IMR-90 (cell line): ENCODE data around the gene CCT4. TPM values are rescaled to one million over a fixed set of nuclear protein-coding genes. Genes with fewer than 3 reads are reported as not detected.

Source experiments
- ATAC-seq: fragments of 200-7000 bp; cut with Tn5 transposase; 2 replicates; pipeline ENCODE4 v1.9.1; 2020; ENCODE audit warnings: low read depth, mild to moderate bottlenecking, moderate library complexity
- BruUV-seq: library from RNA; stranded (reverse); fragments of 400-500 nt; replicated peaks from 2 replicates; lab custom pipeline; 2021; lab: Mats Ljungman, UMichigan
- CTCF ChIA-PET: fragments of 300-600 bp; formaldehyde crosslinking; extraction: SDS; loops from one replicate; lab custom pipeline; 2021; ENCODE audit warnings: antibody characterized with exemption; lab: Yijun Ruan, JAX
- POLR2A ChIA-PET: fragments of 300-600 bp; sonication (Branson Sonifier 250); formaldehyde crosslinking; loops from one replicate; lab custom pipeline; 2022; ENCODE audit warnings: antibody characterized with exemption; ENCODE audit not compliant: unreplicated experiment; lab: Charles Lee
- DNase-seq: peaks from one replicate; pipeline ENCODE4 v3.0.0; 2013
- H2AFZ ChIP-seq: replicated peaks from 2 replicates; pipeline ENCODE3; 2013; ENCODE audit warnings: low read length, mild to moderate bottlenecking; ENCODE audit not compliant: poor library complexity
- H2AK5ac ChIP-seq: 2 replicates; pipeline ENCODE4 v1.6.1; 2013; ENCODE audit warnings: low read depth, low read length, inconsistent platforms
- H2AK9ac ChIP-seq: replicated peaks from 2 replicates; pipeline ENCODE3; 2013; ENCODE audit warnings: mild to moderate bottlenecking, low read depth, low read length, moderate library complexity; ENCODE audit not compliant: poor library complexity
- H2BK120ac ChIP-seq: 2 replicates; pipeline ENCODE4 v1.6.1; 2013; ENCODE audit warnings: low read depth, low read length, inconsistent platforms
- H2BK15ac ChIP-seq: 3 replicates; pipeline ENCODE4 v1.6.1; 2013; ENCODE audit warnings: low read depth, low read length, inconsistent platforms
- H2BK20ac ChIP-seq: 2 replicates; pipeline ENCODE4 v1.6.1; 2013; ENCODE audit warnings: low read depth, mild to moderate bottlenecking, inconsistent platforms, low read length, moderate library complexity
- H2BK5ac ChIP-seq: 2 replicates; pipeline ENCODE4 v1.6.1; 2013; ENCODE audit warnings: mild to moderate bottlenecking, low read depth, low read length, inconsistent platforms; ENCODE audit not compliant: poor library complexity, severe bottlenecking
- H3K14ac ChIP-seq: replicated peaks from 2 replicates; pipeline ENCODE4 v1.6.1; 2013; ENCODE audit warnings: low read depth, low read length, inconsistent platforms
- H3K18ac ChIP-seq: 2 replicates; pipeline ENCODE4 v1.6.1; 2013; ENCODE audit warnings: low read depth, low read length, control low read depth
- H3K23ac ChIP-seq: 2 replicates; pipeline ENCODE4 v1.6.1; 2013; ENCODE audit warnings: low read depth, low read length, inconsistent platforms
- H3K27ac ChIP-seq: 2 replicates; pipeline ENCODE4 v1.5.1; 2013; ENCODE audit warnings: mild to moderate bottlenecking, control low read depth, low read length; ENCODE audit not compliant: insufficient read depth
- H3K27me3 ChIP-seq: 2 replicates; pipeline ENCODE4 v1.6.1; 2013; ENCODE audit warnings: low read length; ENCODE audit not compliant: control insufficient read depth, insufficient read depth
- H3K36me3 ChIP-seq: 2 replicates; pipeline ENCODE4 v1.6.1; 2013; ENCODE audit warnings: low read length, mixed read lengths; ENCODE audit not compliant: control insufficient read depth, insufficient read depth
- H3K4ac ChIP-seq: 2 replicates; pipeline ENCODE4 v1.6.1; 2013; ENCODE audit warnings: low read depth, low read length, inconsistent platforms
- H3K4me1 ChIP-seq: 2 replicates; pipeline ENCODE4 v1.6.1; 2013; ENCODE audit warnings: low read length, mixed read lengths; ENCODE audit not compliant: control insufficient read depth, insufficient read depth
- H3K4me2 ChIP-seq: 2 replicates; pipeline ENCODE4 v1.6.1; 2013; ENCODE audit warnings: low read depth, mild to moderate bottlenecking, control low read depth, low read length, moderate library complexity
- H3K4me3 ChIP-seq: 2 replicates; pipeline ENCODE4 v1.5.1; 2013; ENCODE audit warnings: low read depth, mild to moderate bottlenecking, control low read depth, low read length, moderate library complexity; ENCODE audit not compliant: insufficient read depth
- H3K56ac ChIP-seq: 2 replicates; pipeline ENCODE4 v1.6.1; 2013; ENCODE audit warnings: low read length, inconsistent platforms; ENCODE audit not compliant: insufficient read depth; ENCODE audit errors: extremely low read depth
- H3K79me1 ChIP-seq, 2 experiments: 2 replicates each; pipeline ENCODE4 v1.6.1; 2013; ENCODE audit warnings: low read length in 2 of 2, inconsistent platforms in 1 of 2, low read depth in 1 of 2
- H3K9ac ChIP-seq: 2 replicates; pipeline ENCODE4 v1.6.1; 2013; ENCODE audit warnings: low read depth, low read length, control low read depth
- H3K9me1 ChIP-seq: 2 replicates; pipeline ENCODE4 v1.6.1; 2013; ENCODE audit warnings: low read length, inconsistent platforms; ENCODE audit not compliant: insufficient read depth
- H3K9me3 ChIP-seq: 2 replicates; pipeline ENCODE4 v1.6.1; 2013; ENCODE audit warnings: low read length; ENCODE audit not compliant: control insufficient read depth, insufficient read depth
- H4K20me1 ChIP-seq: 2 replicates; pipeline ENCODE4 v1.6.1; 2013; ENCODE audit warnings: low read length, inconsistent platforms; ENCODE audit not compliant: insufficient read depth
- H4K5ac ChIP-seq: 2 replicates; pipeline ENCODE4 v1.6.1; 2013; ENCODE audit warnings: mild to moderate bottlenecking, low read depth, low read length, control low read depth
- H4K8ac ChIP-seq, 2 experiments: 2 replicates each; pipeline ENCODE4 v1.6.1; 2013; ENCODE audit warnings: low read depth in 2 of 2, low read length in 2 of 2, control low read depth in 1 of 2, inconsistent platforms in 1 of 2
- H4K91ac ChIP-seq: 2 replicates; pipeline ENCODE4 v1.6.1; 2013; ENCODE audit warnings: low read depth, low read length, inconsistent platforms; ENCODE audit not compliant: insufficient read depth
- BHLHE40 ChIP-seq: fragments of 150-350 bp; IDR thresholded peaks from 2 replicates; pipeline ENCODE4 v1.6.1; 2016; ENCODE audit warnings: mild to moderate bottlenecking, low read depth, low read length
- CEBPB ChIP-seq: IDR thresholded peaks from 2 replicates; pipeline ENCODE4 v1.6.1; 2012; ENCODE audit warnings: low read depth, low read length, improper control_type of control experiment
- CHD1 ChIP-seq: IDR thresholded peaks from 2 replicates; pipeline ENCODE4 v1.6.1; 2012; ENCODE audit warnings: low read depth, low read length, improper control_type of control experiment
- CTCF ChIP-seq: conservative IDR thresholded peaks from 2 replicates; pipeline ENCODE4 v1.5.1; 2012; ENCODE audit warnings: mild to moderate bottlenecking, low read depth, low read length, improper control_type of control experiment
- ELK1 ChIP-seq: fragments of 150-350 bp; IDR thresholded peaks from 2 replicates; pipeline ENCODE4 v1.6.1; 2016; ENCODE audit warnings: low read depth, mild to moderate bottlenecking, low read length, moderate library complexity, borderline replicate concordance
- FOS ChIP-seq: fragments of 150-350 bp; IDR thresholded peaks from 2 replicates; pipeline ENCODE4 v1.6.1; 2016; ENCODE audit warnings: low read depth, low read length
- MAFK ChIP-seq: IDR thresholded peaks from 2 replicates; pipeline ENCODE4 v1.6.1; 2012; ENCODE audit warnings: low read depth, low read length, improper control_type of control experiment
- MXI1 ChIP-seq: IDR thresholded peaks from 2 replicates; pipeline ENCODE4 v1.6.1; 2012; ENCODE audit warnings: low read depth, mild to moderate bottlenecking, low read length, moderate library complexity, borderline replicate concordance
- NFE2L2 ChIP-seq: fragments of 150-350 bp; IDR thresholded peaks from 2 replicates; pipeline ENCODE4 v1.6.1; 2016; ENCODE audit warnings: low read depth, mild to moderate bottlenecking, low read length
- POLR2A ChIP-seq: IDR thresholded peaks from 2 replicates; pipeline ENCODE4 v1.6.1; 2012; ENCODE audit warnings: mild to moderate bottlenecking, low read depth, low read length
- RCOR1 ChIP-seq: IDR thresholded peaks from 2 replicates; pipeline ENCODE4 v1.6.1; 2012; ENCODE audit warnings: mild to moderate bottlenecking, low read length, improper control_type of control experiment; ENCODE audit not compliant: insufficient replicate concordance
- USF2 ChIP-seq: fragments of 150-350 bp; IDR thresholded peaks from 2 replicates; pipeline ENCODE4 v1.6.1; 2017; ENCODE audit warnings: mild to moderate bottlenecking, antibody characterized with exemption, low read length, low read depth
- WGBS, 2 experiments: methylation state at CpG; one replicate each; pipeline versions ENCODE4 v1.1.5 to v1.1.7; 2013; ENCODE audit warnings: missing lambda C conversion rate in 2 of 2; ENCODE audit not compliant: insufficient read length in 1 of 2; ENCODE audit errors: extremely low coverage in 2 of 2; 5-methylcytosine and 5-hydroxymethylcytosine counted together
- dilution Hi-C: fragments of 300-500 bp; cut with HindIII; formaldehyde crosslinking; loops from one replicate; pipeline ENCODE4 v1.14.3; 2018; ENCODE audit warnings: low sequenced_read_pairs; ENCODE audit not compliant: unreplicated experiment
- in situ Hi-C: fragments of 300-500 bp; cut with MboI; formaldehyde crosslinking; loops from 3 replicates; pipeline ENCODE4 v1.14.3; 2019; ENCODE audit warnings: low sequenced_read_pairs, inconsistent platforms, mixed read lengths
- intact Hi-C: fragments of 100-400 bp; cut with micrococcal nuclease; formaldehyde crosslinking; loops from 2 replicates; pipeline ENCODE4 v1.10.0; 2022
- polyA plus RNA-seq, 3 experiments: library from polyadenylated mRNA; depleted of rRNA; stranded (reverse); fragments of >200 nt; gene quantifications; 2 replicates each; pipeline ENCODE4 v1.2.3, GENCODE V29; 2012; ENCODE audit warnings: low replicate concordance in 1 of 3
- total RNA-seq: library from RNA; depleted of rRNA; stranded (reverse); fragments of >200 nt; gene quantifications from 2 replicates; pipeline ENCODE4 v1.2.3, GENCODE V29; 2012

Gene CCT4
- total and polyA plus RNA-seq, 2 of the 4 experiments (the other 2 are of a cell fraction): 94.4 to 187 TPM

GRCh38 chr2:61822255-61822654, 66.2 kb downstream of the CCT4 start:
- dilution Hi-C loops: no loop called here

More at GRCh38 chr2:61822255-61822654, 66.2 kb downstream of the CCT4 start:
- DNase-seq (no peak), ATAC-seq (no peak)
- Histone ChIP-seq H4K20me1 (no peaks in the 10 kb centered on the region), H3K4me2 (no peak overlapping the region), H3K9ac (no peak overlapping the region), H3K4ac (no peak overlapping the region), H3K18ac (no peak overlapping the region), H3K4me3 (no peak overlapping the region), H2AK5ac (no peak overlapping the region), H3K36me3 (no peaks in the 10 kb centered on the region), H3K27me3 (no peaks in the 10 kb centered on the region; the same call in 1 of the 2 replicates), H3K9me1 (no peaks in the 10 kb centered on the region), H3K23ac (no peak overlapping the region), H2BK5ac (no peak overlapping the region), H3K14ac (no peak overlapping the region), H3K79me1 (no peaks in the 10 kb centered on the region), H3K9me3 (no peaks in the 10 kb centered on the region), H3K56ac (no peak overlapping the region), H3K27ac (no peak overlapping the region), H2BK120ac (no peak overlapping the region), H2BK20ac (no peak overlapping the region), H2AFZ (no peak overlapping the region), H2BK15ac (no peak overlapping the region), H3K4me1 (no peaks in the 10 kb centered on the region), H4K91ac (no peak overlapping the region), H2AK9ac (no peak overlapping the region), H4K5ac (no peak overlapping the region), H4K8ac (no peak overlapping the region)
- no CpG with 5 or more reads among the region's 2 CpGs for WGBS, 2 experiments
- CTCF ChIA-PET: no interaction called here
- TF ChIP-seq NFE2L2 (no peak), MXI1 (no peak), BHLHE40 (no peak), ELK1 (no peak), CHD1 (no peak), CTCF (no peak), USF2 (no peak), RCOR1 (no peak), FOS (no peak), POLR2A (no peak), MAFK (no peak), CEBPB (no peak)
- intact Hi-C loops (no loop called here), in situ Hi-C loops (no loop called here)
- no TSS peak for BruUV-seq
- POLR2A ChIA-PET: no interaction called here
